GM12891 (cell line): ENCODE results near the gene LIMS1.

Source experiments
- POLR2A ChIP-seq: IDR thresholded peaks from 2 replicates; pipeline ENCODE4 v1.6.1; 2011; ENCODE audit warnings: low read depth, low read length, control low read depth
- POLR2AphosphoS5 ChIP-seq: IDR thresholded peaks from 2 replicates; pipeline ENCODE4 v1.6.1; 2011; ENCODE audit warnings: low read depth, low read length, control low read depth

GRCh38 chr2:108541451-108541850 lies 7.2 kb downstream of the LIMS1 start:
- TF ChIP-seq POLR2A, result no peak
- TF ChIP-seq POLR2AphosphoS5, result no peak
